HEK293 (cell line): ENCODE measurements around the gene SLC6A15.

ENCODE experiments used
- EGR2 ChIP-seq: fragments of 450-650 bp; formaldehyde crosslinking; IDR thresholded peaks from 2 replicates; pipeline ENCODE4 v1.5.1; 2016; ENCODE audit warnings: low read depth, missing biosample characterization, missing genetic modification characterization
- HOXC10 ChIP-seq: sonication (generic); formaldehyde crosslinking; IDR thresholded peaks from 2 replicates; pipeline ENCODE4 v1.8.1; 2023; ENCODE audit warnings: mild to moderate bottlenecking, missing genetic modification reagents
- KLF7 ChIP-seq: fragments of 450-650 bp; formaldehyde crosslinking; IDR thresholded peaks from 2 replicates; pipeline ENCODE4 v1.5.1; 2016; ENCODE audit warnings: missing biosample characterization, missing genetic modification characterization, borderline replicate concordance
- ZBTB20 ChIP-seq: fragments of 450-650 bp; formaldehyde crosslinking; IDR thresholded peaks from 2 replicates; pipeline ENCODE4 v1.5.1; 2016; ENCODE audit warnings: missing biosample characterization, missing genetic modification characterization
- ZFHX2 ChIP-seq: fragments of 450-650 bp; formaldehyde crosslinking; conservative IDR thresholded peaks from 2 replicates; pipeline ENCODE4 v1.5.1; 2016; ENCODE audit warnings: missing biosample characterization, missing genetic modification characterization
- ZFP41 ChIP-seq: fragments of 450-650 bp; formaldehyde crosslinking; IDR thresholded peaks from 2 replicates; pipeline ENCODE4 v1.5.1; 2016; ENCODE audit warnings: missing biosample characterization, missing genetic modification characterization, borderline replicate concordance
- ZIC2 ChIP-seq: fragments of 450-650 bp; formaldehyde crosslinking; IDR thresholded peaks from 2 replicates; pipeline ENCODE4 v1.5.1; 2016; ENCODE audit warnings: missing biosample characterization, missing genetic modification characterization
- ZNF132 ChIP-seq: fragments of 450-650 bp; formaldehyde crosslinking; IDR thresholded peaks from 2 replicates; pipeline ENCODE4 v1.5.1; 2017; ENCODE audit warnings: missing biosample characterization, missing genetic modification characterization, borderline replicate concordance
- ZNF202 ChIP-seq: fragments of 450-650 bp; formaldehyde crosslinking; IDR thresholded peaks from 2 replicates; pipeline ENCODE4 v1.5.1; 2016; ENCODE audit warnings: missing biosample characterization, missing genetic modification characterization, borderline replicate concordance
- ZNF335 ChIP-seq: fragments of 450-650 bp; formaldehyde crosslinking; conservative IDR thresholded peaks from 2 replicates; pipeline ENCODE4 v1.5.1; 2016; ENCODE audit warnings: missing biosample characterization, missing genetic modification characterization
- ZNF366 ChIP-seq: fragments of 450-650 bp; formaldehyde crosslinking; conservative IDR thresholded peaks from 2 replicates; pipeline ENCODE4 v1.5.1; 2016; ENCODE audit warnings: missing biosample characterization, missing genetic modification characterization
- ZNF555 ChIP-seq: fragments of 450-650 bp; formaldehyde crosslinking; conservative IDR thresholded peaks from 2 replicates; pipeline ENCODE4 v1.5.1; 2017; ENCODE audit warnings: missing biosample characterization, mild to moderate bottlenecking, missing genetic modification characterization, inconsistent platforms
- ZNF558 ChIP-seq: fragments of 450-650 bp; formaldehyde crosslinking; IDR thresholded peaks from 2 replicates; pipeline ENCODE4 v1.5.1; 2016; ENCODE audit warnings: missing biosample characterization, missing genetic modification characterization
- ZNF561 ChIP-seq: fragments of 450-650 bp; IDR thresholded peaks from 2 replicates; pipeline ENCODE4 v1.5.1; 2018; ENCODE audit warnings: missing biosample characterization, missing genetic modification characterization, borderline replicate concordance
- ZNF600 ChIP-seq: fragments of 450-650 bp; formaldehyde crosslinking; IDR thresholded peaks from 2 replicates; pipeline ENCODE4 v1.5.1; 2016; ENCODE audit warnings: missing biosample characterization, missing genetic modification characterization
- ZNF768 ChIP-seq: fragments of 450-650 bp; formaldehyde crosslinking; IDR thresholded peaks from 2 replicates; pipeline ENCODE4 v1.5.1; 2018; ENCODE audit warnings: missing biosample characterization, mild to moderate bottlenecking, missing genetic modification characterization
- TF ChIP-seq, protein P1 (sequence below): fragments of 450-650 bp; formaldehyde crosslinking; IDR thresholded peaks from 2 replicates; pipeline ENCODE4 v1.5.1; 2016; ENCODE audit warnings: missing biosample characterization, missing genetic modification characterization
- TF ChIP-seq, protein P2 (sequence below): sonication (generic); formaldehyde crosslinking; IDR thresholded peaks from 2 replicates; pipeline ENCODE4 v1.8.1; 2022; ENCODE audit warnings: mild to moderate bottlenecking, moderate library complexity, missing genetic modification reagents
- TF ChIP-seq, protein P3 (sequence below): fragments of 450-650 bp; formaldehyde crosslinking; IDR thresholded peaks from 2 replicates; pipeline ENCODE4 v1.5.1; 2016; ENCODE audit warnings: missing biosample characterization, missing genetic modification characterization, low read depth
- TF ChIP-seq, protein P4 (sequence below): fragments of 450-650 bp; formaldehyde crosslinking; IDR thresholded peaks from 2 replicates; pipeline ENCODE4 v1.5.1; 2016; ENCODE audit warnings: missing biosample characterization, missing genetic modification characterization
- TF ChIP-seq, protein P5 (sequence below): fragments of 450-650 bp; formaldehyde crosslinking; conservative IDR thresholded peaks from 2 replicates; pipeline ENCODE4 v1.5.1; 2016; ENCODE audit warnings: low read depth, missing biosample characterization, missing genetic modification characterization
- TF ChIP-seq, protein P6 (sequence below): fragments of 450-650 bp; formaldehyde crosslinking; IDR thresholded peaks from 2 replicates; pipeline ENCODE4 v1.5.1; 2017; ENCODE audit warnings: missing biosample characterization, missing genetic modification characterization

SLC6A15 gene

DNA sequence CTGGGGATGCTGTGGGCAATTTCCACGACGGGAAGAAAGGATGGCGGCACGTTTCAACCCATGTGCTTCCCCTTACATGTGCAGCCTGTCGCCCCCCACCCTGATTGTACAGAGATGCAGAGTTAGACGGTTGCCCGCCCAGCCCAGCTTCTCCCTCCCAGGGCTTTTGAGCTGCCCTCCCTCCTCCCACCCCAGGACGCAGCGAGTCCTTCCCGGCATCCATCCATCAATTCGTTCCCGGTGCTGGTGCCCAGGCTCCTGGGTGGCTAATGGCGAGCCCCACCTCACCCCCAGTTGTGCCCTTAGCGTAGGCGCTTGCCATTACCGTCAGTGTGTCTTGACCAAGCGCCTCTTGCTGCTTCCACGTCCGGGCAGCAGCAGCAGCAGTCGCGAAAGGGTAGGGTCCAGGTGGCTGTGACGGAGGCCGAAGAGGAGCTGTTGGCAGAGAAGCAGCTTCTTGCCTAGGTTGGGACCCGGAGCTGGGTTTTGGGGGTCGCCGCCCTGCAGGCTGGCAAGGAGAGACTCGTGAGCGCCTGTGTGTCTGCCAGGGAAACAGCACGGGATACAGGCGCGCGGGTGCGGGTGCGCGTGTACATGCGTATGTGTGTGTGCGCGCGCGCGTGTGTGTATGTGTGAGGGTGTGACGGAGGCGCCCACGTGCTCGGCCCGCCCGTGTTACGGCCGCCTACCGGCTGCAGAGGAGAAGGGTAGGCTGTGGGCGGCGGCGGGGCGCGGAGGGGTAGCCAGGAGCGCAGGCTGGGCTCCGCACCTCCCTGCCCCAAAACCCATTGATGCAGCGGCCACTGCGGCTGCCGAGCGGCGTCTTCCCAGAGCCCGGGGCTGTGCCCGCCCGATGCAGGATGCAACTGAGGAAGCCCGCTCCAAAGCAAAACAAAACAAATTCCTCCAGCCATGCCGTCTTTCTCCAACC, at the start of gene SLC6A15 (continued):
- TF ChIP-seq, protein P1, sequence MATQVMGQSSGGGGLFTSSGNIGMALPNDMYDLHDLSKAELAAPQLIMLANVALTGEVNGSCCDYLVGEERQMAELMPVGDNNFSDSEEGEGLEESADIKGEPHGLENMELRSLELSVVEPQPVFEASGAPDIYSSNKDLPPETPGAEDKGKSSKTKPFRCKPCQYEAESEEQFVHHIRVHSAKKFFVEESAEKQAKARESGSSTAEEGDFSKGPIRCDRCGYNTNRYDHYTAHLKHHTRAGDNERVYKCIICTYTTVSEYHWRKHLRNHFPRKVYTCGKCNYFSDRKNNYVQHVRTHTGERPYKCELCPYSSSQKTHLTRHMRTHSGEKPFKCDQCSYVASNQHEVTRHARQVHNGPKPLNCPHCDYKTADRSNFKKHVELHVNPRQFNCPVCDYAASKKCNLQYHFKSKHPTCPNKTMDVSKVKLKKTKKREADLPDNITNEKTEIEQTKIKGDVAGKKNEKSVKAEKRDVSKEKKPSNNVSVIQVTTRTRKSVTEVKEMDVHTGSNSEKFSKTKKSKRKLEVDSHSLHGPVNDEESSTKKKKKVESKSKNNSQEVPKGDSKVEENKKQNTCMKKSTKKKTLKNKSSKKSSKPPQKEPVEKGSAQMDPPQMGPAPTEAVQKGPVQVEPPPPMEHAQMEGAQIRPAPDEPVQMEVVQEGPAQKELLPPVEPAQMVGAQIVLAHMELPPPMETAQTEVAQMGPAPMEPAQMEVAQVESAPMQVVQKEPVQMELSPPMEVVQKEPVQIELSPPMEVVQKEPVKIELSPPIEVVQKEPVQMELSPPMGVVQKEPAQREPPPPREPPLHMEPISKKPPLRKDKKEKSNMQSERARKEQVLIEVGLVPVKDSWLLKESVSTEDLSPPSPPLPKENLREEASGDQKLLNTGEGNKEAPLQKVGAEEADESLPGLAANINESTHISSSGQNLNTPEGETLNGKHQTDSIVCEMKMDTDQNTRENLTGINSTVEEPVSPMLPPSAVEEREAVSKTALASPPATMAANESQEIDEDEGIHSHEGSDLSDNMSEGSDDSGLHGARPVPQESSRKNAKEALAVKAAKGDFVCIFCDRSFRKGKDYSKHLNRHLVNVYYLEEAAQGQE (tag by site-specific recombination) = no peak
- TF ChIP-seq ZNF561 (tag by site-specific recombination) (no peak), ZBTB20 (tag by site-specific recombination) (peak; percentile 78), ZNF768 (tag by site-specific recombination) (no peak), ZIC2 (tag by site-specific recombination) (no peak), KLF7 (peak; percentile 89; the same call in 1 of the 2 replicates), ZNF132 (tag by site-specific recombination) (no peak), ZFP41 (tag by site-specific recombination) (no peak), ZNF202 (tag by site-specific recombination) (no peak), EGR2 (tag by site-specific recombination) (peak; percentile 93), ZNF366 (peak; percentile 30; the same call in 1 of the 2 replicates), ZNF555 (no peak), ZNF600 (tag by site-specific recombination) (peak; percentile 64; the same call in 1 of the 2 replicates), ZFHX2 (tag by site-specific recombination) (peak; percentile 97), ZNF335 (tag by site-specific recombination) (peak; percentile 54), ZNF558 (tag by site-specific recombination) (no peak), HOXC10 (CRISPR knock-in tag) (no peak)
- TF ChIP-seq, protein P2, sequence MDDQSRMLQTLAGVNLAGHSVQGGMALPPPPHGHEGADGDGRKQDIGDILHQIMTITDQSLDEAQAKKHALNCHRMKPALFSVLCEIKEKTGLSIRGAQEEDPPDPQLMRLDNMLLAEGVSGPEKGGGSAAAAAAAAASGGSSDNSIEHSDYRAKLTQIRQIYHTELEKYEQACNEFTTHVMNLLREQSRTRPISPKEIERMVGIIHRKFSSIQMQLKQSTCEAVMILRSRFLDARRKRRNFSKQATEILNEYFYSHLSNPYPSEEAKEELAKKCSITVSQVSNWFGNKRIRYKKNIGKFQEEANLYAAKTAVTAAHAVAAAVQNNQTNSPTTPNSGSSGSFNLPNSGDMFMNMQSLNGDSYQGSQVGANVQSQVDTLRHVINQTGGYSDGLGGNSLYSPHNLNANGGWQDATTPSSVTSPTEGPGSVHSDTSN (CRISPR knock-in tag) = peak; percentile 8; the same call in 1 of the 2 replicates
- TF ChIP-seq, protein P3, sequence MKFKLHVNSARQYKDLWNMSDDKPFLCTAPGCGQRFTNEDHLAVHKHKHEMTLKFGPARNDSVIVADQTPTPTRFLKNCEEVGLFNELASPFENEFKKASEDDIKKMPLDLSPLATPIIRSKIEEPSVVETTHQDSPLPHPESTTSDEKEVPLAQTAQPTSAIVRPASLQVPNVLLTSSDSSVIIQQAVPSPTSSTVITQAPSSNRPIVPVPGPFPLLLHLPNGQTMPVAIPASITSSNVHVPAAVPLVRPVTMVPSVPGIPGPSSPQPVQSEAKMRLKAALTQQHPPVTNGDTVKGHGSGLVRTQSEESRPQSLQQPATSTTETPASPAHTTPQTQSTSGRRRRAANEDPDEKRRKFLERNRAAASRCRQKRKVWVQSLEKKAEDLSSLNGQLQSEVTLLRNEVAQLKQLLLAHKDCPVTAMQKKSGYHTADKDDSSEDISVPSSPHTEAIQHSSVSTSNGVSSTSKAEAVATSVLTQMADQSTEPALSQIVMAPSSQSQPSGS = no peak
- TF ChIP-seq, protein P4, sequence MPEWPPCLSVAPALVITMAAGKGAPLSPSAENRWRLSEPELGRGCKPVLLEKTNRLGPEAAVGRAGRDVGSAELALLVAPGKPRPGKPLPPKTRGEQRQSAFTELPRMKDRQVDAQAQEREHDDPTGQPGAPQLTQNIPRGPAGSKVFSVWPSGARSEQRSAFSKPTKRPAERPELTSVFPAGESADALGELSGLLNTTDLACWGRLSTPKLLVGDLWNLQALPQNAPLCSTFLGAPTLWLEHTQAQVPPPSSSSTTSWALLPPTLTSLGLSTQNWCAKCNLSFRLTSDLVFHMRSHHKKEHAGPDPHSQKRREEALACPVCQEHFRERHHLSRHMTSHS (tag by site-specific recombination) = no peak
- TF ChIP-seq, protein P5, sequence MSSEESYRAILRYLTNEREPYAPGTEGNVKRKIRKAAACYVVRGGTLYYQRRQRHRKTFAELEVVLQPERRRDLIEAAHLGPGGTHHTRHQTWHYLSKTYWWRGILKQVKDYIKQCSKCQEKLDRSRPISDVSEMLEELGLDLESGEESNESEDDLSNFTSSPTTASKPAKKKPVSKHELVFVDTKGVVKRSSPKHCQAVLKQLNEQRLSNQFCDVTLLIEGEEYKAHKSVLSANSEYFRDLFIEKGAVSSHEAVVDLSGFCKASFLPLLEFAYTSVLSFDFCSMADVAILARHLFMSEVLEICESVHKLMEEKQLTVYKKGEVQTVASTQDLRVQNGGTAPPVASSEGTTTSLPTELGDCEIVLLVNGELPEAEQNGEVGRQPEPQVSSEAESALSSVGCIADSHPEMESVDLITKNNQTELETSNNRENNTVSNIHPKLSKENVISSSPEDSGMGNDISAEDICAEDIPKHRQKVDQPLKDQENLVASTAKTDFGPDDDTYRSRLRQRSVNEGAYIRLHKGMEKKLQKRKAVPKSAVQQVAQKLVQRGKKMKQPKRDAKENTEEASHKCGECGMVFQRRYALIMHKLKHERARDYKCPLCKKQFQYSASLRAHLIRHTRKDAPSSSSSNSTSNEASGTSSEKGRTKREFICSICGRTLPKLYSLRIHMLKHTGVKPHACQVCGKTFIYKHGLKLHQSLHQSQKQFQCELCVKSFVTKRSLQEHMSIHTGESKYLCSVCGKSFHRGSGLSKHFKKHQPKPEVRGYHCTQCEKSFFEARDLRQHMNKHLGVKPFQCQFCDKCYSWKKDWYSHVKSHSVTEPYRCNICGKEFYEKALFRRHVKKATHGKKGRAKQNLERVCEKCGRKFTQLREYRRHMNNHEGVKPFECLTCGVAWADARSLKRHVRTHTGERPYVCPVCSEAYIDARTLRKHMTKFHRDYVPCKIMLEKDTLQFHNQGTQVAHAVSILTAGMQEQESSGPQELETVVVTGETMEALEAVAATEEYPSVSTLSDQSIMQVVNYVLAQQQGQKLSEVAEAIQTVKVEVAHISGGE (tag by site-specific recombination) = no peak
- TF ChIP-seq, protein P6, sequence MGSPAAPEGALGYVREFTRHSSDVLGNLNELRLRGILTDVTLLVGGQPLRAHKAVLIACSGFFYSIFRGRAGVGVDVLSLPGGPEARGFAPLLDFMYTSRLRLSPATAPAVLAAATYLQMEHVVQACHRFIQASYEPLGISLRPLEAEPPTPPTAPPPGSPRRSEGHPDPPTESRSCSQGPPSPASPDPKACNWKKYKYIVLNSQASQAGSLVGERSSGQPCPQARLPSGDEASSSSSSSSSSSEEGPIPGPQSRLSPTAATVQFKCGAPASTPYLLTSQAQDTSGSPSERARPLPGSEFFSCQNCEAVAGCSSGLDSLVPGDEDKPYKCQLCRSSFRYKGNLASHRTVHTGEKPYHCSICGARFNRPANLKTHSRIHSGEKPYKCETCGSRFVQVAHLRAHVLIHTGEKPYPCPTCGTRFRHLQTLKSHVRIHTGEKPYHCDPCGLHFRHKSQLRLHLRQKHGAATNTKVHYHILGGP (tag by site-specific recombination) = no peak
